ENCODE measurements around the gene ELL2.

Gene ELL2

DNA sequence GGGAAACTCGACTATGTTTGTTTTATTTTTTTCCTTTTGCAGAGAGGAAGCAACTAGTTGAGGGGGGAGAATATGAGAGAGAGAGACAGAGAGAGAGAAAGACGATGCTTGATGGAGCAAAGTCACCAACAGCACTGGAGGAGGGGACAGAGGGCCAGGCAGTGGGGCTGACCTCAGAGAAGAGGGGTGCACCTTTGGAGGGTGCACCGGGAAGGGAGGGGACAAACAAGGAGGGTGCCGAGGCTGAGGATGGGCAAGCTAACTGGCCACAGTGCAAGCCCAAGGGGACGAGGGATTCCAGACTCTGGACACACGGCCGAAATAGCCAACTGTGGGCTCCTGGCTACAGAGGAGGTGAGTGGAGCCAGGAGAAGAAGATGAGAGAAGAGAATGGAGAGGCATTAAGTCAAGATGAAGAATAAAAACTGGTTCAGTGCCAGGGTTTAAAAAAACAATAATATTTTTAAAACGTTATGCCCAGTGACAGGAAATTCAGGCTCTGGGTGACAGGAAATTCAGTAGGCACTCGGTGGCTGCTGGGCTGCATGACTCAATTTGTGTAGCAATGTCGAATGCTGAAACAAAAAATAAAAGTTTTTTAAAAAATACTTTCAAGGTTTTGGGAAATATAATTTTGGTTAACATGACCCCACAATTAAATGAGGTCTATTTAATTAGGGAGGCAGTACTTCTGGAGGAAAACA, 125.8 kb downstream of the ELL2 start:
- no peak for DNase-seq
